Vagina (tissue), 2 donors: Measurements from ENCODE around the gene COTL1.

Experiments
- POLR2AphosphoS5 ChIP-seq, 2 donors: sonication (generic); formaldehyde crosslinking; IDR thresholded peaks; one replicate each; pipeline ENCODE4 v1.9.0; 2017; ENCODE audit warnings: antibody characterized with exemption in 2 of 2, mild to moderate bottlenecking in 2 of 2, low read depth in 1 of 2; ENCODE audit not compliant: insufficient read depth in 1 of 2
- TF ChIP-seq, protein P1 (sequence below), 3 experiments: fragments of 450-650 bp in 2 of 3; fragments of 200-600 bp in 1 of 3; sonication (generic) in 1 of 3; IDR thresholded peaks; one replicate each; pipeline ENCODE4 v1.5.1; 2017 to 2019; ENCODE audit warnings: antibody characterized with exemption in 3 of 3, mild to moderate bottlenecking in 2 of 3, moderate library complexity in 2 of 3

DNA sequence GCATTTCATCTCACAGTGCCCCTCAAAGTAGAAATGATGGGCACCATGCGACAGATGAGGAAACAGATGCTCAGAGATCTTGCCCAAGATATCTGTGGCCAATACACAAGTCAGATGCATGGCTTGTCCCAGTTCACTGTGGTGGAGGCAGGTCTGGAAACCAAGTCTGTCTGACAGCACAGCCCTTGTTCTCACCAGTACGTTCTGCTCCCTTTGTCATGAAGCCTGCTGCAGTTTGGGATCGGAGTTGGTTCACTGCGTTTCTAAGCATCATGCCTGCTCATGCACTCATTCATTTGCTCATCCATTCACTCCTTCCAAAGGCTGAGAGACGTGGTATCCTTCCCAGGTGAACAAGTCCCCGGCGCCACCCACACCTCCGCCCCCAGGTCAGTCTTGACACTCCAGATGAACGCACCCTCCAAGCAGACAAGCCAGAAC, 86.2 kb downstream of the COTL1 start:
- TF ChIP-seq, protein P1, sequence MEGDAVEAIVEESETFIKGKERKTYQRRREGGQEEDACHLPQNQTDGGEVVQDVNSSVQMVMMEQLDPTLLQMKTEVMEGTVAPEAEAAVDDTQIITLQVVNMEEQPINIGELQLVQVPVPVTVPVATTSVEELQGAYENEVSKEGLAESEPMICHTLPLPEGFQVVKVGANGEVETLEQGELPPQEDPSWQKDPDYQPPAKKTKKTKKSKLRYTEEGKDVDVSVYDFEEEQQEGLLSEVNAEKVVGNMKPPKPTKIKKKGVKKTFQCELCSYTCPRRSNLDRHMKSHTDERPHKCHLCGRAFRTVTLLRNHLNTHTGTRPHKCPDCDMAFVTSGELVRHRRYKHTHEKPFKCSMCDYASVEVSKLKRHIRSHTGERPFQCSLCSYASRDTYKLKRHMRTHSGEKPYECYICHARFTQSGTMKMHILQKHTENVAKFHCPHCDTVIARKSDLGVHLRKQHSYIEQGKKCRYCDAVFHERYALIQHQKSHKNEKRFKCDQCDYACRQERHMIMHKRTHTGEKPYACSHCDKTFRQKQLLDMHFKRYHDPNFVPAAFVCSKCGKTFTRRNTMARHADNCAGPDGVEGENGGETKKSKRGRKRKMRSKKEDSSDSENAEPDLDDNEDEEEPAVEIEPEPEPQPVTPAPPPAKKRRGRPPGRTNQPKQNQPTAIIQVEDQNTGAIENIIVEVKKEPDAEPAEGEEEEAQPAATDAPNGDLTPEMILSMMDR (IDR thresholded peaks at IDR 0.05): no peak
- no peak for TF ChIP-seq POLR2AphosphoS5 (IDR thresholded peaks at IDR 0.05; ENCODE audit: insufficient read depth in 1 of 2, low read depth in 1 of 2)
